Astrocyte of the spinal cord (primary cell): ENCODE results near the gene SLC9A7.
"Not testable (repeated sequence)": the region's sequence is repeated elsewhere in the genome, so short reads cannot be mapped to it uniquely, and the experiment has no call there.

Experiments
- DNase-seq: peaks from one replicate; pipeline ENCODE4 v3.0.0; 2011; ENCODE audit warnings: low read depth, low spot score
- H3K4me3 ChIP-seq: 2 replicates; pipeline ENCODE4 v1.5.1; 2011; ENCODE audit warnings: low read depth, mild to moderate bottlenecking, low read length, moderate library complexity
- in situ Hi-C: cut with HindIII; loops from 2 replicates; pipeline ENCODE4 v1.10.0; 2017; ENCODE audit warnings: low sequenced_read_pairs
- TF ChIP-seq, protein P1 (sequence below): IDR thresholded peaks from 2 replicates; pipeline ENCODE4 v1.5.1; 2012; ENCODE audit warnings: low read depth, mild to moderate bottlenecking, low read length, inconsistent platforms

The SLC9A7 gene

DNA sequence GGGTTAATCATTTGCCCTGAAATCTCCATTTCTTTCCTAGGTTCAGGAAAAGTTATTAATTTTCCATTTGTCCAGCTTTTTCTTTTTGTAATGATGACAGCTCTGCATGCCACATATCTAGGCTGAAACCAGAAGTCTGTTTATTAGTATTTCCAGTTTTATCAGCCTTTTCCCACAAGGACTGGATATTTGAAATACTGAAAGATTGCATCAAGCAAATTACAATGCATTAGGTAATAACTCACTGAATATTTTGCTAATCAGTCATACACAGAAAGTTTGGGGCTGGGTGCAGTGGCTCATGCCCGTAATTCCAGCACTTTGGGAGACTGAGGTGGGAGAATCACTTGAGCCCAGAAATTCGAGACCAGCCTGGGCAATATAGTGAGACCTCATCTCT is 21.5 kb downstream of the SLC9A7 start:
- DNase-seq, result no peak
- no peak overlapping the region for H3K4me3 ChIP-seq
- in situ Hi-C loops, result no loop called here

DNA sequence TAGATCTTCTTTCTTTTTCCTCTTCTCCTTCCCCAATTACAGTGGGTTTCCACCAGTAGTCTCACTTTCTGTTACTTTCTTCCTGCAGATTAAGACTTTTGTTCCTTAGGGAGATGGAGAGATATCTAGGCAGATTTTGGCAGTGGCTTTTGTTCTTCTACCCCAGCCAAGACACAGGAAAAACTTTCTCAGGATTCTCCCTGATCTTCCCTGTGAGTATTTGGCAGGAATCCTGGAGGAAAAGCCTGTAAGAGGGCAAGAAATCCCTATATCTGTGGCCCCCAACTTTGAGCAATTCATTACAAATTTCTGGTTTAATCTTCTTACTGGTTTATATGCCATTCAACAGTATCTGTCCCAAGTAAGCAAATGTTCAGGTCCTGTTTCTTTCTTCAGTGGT is 21.9 kb downstream of the SLC9A7 start:
- TF ChIP-seq, protein P1, sequence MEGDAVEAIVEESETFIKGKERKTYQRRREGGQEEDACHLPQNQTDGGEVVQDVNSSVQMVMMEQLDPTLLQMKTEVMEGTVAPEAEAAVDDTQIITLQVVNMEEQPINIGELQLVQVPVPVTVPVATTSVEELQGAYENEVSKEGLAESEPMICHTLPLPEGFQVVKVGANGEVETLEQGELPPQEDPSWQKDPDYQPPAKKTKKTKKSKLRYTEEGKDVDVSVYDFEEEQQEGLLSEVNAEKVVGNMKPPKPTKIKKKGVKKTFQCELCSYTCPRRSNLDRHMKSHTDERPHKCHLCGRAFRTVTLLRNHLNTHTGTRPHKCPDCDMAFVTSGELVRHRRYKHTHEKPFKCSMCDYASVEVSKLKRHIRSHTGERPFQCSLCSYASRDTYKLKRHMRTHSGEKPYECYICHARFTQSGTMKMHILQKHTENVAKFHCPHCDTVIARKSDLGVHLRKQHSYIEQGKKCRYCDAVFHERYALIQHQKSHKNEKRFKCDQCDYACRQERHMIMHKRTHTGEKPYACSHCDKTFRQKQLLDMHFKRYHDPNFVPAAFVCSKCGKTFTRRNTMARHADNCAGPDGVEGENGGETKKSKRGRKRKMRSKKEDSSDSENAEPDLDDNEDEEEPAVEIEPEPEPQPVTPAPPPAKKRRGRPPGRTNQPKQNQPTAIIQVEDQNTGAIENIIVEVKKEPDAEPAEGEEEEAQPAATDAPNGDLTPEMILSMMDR, result no peak
- in situ Hi-C loops, result no loop called here
- no peak for DNase-seq
- no peak overlapping the region for H3K4me3 ChIP-seq

More for the DNA sequence above, 21.5 kb downstream of the SLC9A7 start:
- TF ChIP-seq, protein P1, result no peak

DNA sequence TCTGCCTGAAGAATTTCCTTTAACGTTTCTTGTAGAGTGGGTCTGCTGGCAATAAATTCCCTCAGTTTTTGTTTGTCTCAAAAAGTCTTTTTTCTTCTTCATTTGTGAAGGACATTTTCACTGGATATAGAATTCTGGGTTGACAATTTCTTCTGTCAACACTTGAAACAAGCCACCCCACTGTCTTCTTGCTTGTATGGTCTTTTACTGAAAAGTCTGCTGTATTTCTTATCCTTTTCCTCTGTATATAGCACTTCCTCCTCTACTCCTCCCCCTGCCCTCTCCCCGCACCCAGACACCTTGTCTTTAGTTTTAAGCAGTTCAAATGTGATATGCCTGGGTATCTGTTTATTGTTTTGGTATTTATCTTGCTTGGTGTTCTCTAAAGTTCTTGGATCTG is 23.3 kb downstream of the SLC9A7 start:
- in situ Hi-C loops, result no loop called here
- no peak overlapping the region for H3K4me3 ChIP-seq
- TF ChIP-seq, protein P1, result no peak
- DNase-seq, result no peak

DNA sequence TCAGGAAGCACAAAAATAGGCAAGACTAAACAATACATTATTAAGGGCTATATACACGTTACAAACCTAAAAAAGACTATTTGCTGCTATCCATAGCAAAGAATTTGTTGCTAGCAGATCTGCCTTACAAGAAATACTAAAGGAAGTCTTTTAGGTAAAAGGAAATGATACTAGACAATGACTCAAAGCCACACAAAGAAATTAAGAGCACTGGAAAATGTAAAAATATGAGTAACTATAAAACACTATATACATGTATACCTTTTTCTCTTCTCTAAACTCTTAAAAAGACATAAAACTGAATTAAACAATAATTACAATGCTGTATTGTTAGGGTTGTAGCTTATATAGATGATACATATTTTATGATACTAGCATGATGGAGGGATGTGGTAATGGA is 25.7 kb downstream of the SLC9A7 start:
- no peak for DNase-seq
- H3K4me3 ChIP-seq, result no peak overlapping the region
- in situ Hi-C loops, result no loop called here
- TF ChIP-seq, protein P1, result no peak

DNA sequence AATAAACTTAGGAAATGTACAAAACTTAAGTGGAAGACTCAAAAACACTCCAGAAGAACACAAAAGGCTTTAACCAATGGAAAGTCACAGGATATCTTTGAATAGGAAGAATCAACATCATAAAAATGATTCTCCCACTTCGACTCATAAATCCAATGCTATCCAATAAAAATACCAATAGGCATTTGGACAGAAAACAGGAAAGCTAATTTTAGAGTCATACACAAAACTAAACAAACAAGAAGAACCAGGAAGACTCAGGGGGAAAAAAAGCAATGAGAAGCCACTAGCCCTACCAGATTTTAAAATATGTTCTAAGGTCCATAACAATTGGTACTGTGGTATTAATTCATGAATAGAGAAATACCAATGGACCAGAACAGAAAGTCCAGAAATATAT is 28.2 kb downstream of the SLC9A7 start:
- H3K4me3 ChIP-seq, result no peak overlapping the region
- TF ChIP-seq, protein P1, result no peak
- no peak for DNase-seq
- in situ Hi-C loops, result no loop called here

DNA sequence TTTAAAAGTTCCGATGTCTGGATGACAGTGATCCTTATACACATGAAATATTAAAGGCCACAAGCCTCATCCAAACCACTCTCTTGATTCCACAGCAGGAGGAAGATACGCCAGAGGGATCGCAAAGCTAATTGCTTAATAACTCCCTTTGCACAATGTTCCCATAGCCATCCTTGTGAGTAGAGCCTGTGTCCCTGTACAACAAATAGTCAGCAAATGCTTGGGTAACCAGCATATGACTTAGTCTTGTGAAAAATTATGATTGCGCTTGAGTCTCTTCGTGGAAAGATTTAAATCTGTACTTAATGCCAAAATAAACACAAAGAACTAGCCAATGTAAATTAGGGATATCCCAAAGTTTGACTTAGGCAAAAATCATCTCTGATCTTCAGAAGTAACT is 31.5 kb downstream of the SLC9A7 start:
- no peak overlapping the region for H3K4me3 ChIP-seq
- TF ChIP-seq, protein P1, result no peak
- no peak for DNase-seq
- in situ Hi-C loops, result no loop called here

DNA sequence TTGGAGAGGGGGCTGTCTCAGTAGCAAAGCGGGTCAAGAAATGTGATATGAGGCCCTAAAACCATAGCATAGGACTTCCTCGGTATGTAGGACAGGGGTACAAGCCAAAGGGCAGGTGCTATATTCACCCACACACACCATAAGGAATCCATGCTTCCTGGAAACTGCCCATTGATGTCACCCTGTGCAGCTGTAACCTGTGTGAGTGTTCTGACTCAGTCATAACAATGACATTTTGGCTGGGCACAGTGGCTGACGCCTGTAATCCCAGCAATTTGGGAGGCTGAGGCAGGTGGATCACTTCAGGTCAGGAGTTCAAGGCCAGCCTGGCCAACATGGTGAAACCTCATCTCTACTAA is 35.4 kb downstream of the SLC9A7 start:
- DNase-seq, H3K4me3 ChIP-seq, in situ Hi-C loops: not testable (repeated sequence)
